Large intestine (tissue), 3 donors: ENCODE data around the gene KIRREL3. TPM values are rescaled to one million over a fixed set of nuclear protein-coding genes. Genes with fewer than 3 reads are reported as not detected.
"Not testable (repeated sequence)": the region's sequence is repeated elsewhere in the genome, so short reads cannot be mapped to it uniquely, and the experiment has no call there.

Source experiments
- DNase-seq, 2 donors: peaks; one replicate each; pipeline versions ENCODE4 v3.0.0 to v3.0.0-alpha.2; 2013
- H3K27ac ChIP-seq: one replicate; pipeline ENCODE4 v1.5.1; 2013; ENCODE audit warnings: low read length
- H3K27me3 ChIP-seq: 2 replicates; pipeline ENCODE4 v1.6.1; 2013; ENCODE audit warnings: low read length; ENCODE audit not compliant: control insufficient read depth, insufficient read depth
- H3K36me3 ChIP-seq: 2 replicates; pipeline ENCODE4 v1.6.1; 2013; ENCODE audit warnings: low read length; ENCODE audit not compliant: control insufficient read depth, insufficient read depth
- H3K4me1 ChIP-seq: one replicate; pipeline ENCODE4 v1.6.1; 2013; ENCODE audit warnings: low read length; ENCODE audit not compliant: control insufficient read depth, insufficient read depth
- H3K4me3 ChIP-seq: one replicate; pipeline ENCODE4 v1.5.1; 2013; ENCODE audit warnings: low read length
- H3K9me3 ChIP-seq: one replicate; pipeline ENCODE4 v1.6.1; 2013; ENCODE audit warnings: mild to moderate bottlenecking, low read depth, low read length, moderate library complexity; ENCODE audit not compliant: control insufficient read depth
- WGBS: methylation state at CpG from one replicate; pipeline ENCODE4 v1.1.5; 2013; ENCODE audit warnings: low lambda C conversion rate; ENCODE audit not compliant: insufficient coverage; 5-methylcytosine and 5-hydroxymethylcytosine counted together
- polyA plus RNA-seq: library from polyadenylated mRNA; unstranded; fragments of 120-200 nt; gene quantifications from one replicate; pipeline ENCODE4 v1.2.1, GENCODE V29; 2013

Gene KIRREL3
- polyA plus RNA-seq, 1 donor = 0.96 TPM

DNA sequence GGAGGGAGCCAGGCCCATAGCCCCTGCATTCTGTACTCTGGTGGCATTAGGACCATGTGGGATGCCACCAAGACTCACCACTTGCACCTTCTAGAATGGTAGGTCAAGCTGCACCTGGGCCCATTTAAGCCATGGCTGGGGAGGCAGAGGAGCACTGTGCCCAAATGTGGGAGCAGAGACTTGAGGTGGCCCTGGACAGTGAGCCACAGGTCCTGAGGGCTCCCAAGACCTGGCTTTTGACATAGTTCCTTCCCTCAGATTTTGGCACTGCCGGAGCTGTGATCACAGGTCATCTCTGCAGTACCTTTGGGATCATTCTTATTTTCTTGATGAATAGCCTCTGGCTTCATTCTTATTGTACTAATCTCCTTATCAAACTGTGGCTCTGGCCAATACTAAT, 601.8 kb downstream of the KIRREL3 start:
- Histone ChIP-seq H3K9me3 (peaks cover 4% of the 10 kb centered on the region), H3K27me3 (no peaks in the 10 kb centered on the region), H3K27ac (no peak overlapping the region), H3K4me3 (no peak overlapping the region), H3K4me1 (no peaks in the 10 kb centered on the region), H3K36me3 (no peaks in the 10 kb centered on the region)
- no CpG with 5 or more reads among the region's 1 CpG for WGBS
- DNase-seq = no peak

DNA sequence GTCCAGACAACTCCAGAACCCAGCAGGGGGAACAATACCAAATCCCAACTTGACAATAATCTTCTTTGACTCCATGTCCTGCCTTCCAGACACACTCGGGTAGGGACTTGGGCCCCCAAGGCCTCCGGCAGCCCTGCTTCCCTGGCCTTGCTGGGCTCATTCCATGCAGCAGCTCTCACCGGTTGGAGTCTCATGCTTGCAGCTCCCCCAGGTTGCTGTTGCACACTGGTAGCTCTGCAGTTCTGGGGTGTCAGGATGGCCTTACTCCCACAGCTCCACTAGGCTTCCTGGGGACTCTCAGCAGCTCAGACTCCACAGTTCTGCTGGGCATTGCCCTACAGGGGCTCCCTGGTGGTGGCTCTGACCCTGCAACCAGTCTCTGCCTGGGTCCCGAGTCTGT, 602.3 kb downstream of the KIRREL3 start:
- Histone ChIP-seq H3K27ac (no peak overlapping the region), H3K27me3 (no peaks in the 10 kb centered on the region), H3K36me3 (no peaks in the 10 kb centered on the region), H3K9me3 (peaks cover 4% of the 10 kb centered on the region), H3K4me1 (no peaks in the 10 kb centered on the region), H3K4me3 (no peak overlapping the region)
- DNase-seq = no peak
- WGBS = no CpG with 5 or more reads among the region's 4 CpGs

DNA sequence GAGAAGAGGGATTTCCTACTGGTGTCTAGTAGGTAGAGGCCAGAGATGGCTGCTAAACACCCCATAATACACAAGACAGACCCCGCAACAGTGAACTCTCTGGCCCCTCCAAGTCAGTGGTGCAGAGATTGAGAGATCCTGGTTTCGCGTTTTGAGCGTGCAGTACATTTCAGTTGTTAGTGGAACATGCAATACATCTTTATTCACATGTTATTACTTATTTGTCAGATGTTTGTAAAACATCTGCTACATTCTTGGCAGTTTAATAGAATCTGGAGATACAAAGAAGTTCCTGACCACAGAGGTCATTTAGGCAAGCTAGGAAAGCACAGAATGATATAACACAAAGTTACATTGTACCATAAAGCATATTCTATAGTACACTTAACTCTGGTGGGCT, 603.6 kb downstream of the KIRREL3 start:
- no peak for DNase-seq
- Histone ChIP-seq H3K27me3 (no peaks in the 10 kb centered on the region), H3K27ac (no peak overlapping the region), H3K4me1 (no peaks in the 10 kb centered on the region), H3K4me3 (no peak overlapping the region), H3K36me3 (no peaks in the 10 kb centered on the region), H3K9me3 (peaks cover 4% of the 10 kb centered on the region)
- no CpG with 5 or more reads among the region's 4 CpGs for WGBS

DNA sequence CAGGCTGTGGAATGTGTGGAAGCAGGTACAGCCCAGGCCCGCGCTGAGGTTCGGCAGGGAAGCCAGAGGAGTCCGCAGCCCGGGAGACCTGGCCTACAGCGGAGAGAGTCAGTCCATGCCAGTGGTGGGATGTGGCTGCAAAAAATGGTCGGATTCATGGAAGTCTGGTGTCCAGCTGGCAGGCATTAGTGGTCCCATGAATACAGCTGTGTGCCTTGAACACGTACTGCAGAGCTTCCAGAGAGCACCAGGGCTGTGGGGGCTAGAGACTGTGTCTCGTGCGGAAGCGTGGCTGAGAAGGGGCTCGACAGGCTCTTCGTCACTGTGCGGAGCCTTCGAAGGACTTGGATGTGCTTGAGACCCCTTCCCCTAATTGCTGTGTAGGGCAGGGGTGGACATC, 604.3 kb downstream of the KIRREL3 start:
- H3K27me3 ChIP-seq, H3K9me3 ChIP-seq, H3K4me1 ChIP-seq, H3K4me3 ChIP-seq, H3K27ac ChIP-seq, DNase-seq, H3K36me3 ChIP-seq: not testable (repeated sequence)
- no CpG with 5 or more reads among the region's 15 CpGs for WGBS

DNA sequence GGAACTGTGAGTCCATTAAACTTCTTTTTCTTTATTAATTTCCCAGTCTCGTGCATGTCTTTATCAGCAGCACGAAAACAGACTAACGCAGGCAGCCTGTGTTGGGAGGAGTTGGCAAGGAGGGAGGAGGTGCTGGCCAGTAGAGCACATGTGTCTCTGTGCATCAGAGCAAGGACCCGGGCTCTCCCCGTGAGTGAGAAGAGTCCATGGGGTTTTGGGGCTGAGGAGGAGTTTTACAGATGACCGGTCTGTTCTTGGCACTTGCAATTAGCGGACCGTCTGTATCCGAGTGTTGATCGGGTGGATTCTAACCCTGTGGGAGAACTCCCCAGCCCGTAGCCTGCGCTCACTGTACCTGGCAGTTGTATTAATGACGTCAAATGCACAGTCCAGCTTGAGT, 604.8 kb downstream of the KIRREL3 start:
- not testable (repeated sequence) for H3K9me3 ChIP-seq, H3K36me3 ChIP-seq, DNase-seq, H3K4me3 ChIP-seq, H3K27ac ChIP-seq, H3K4me1 ChIP-seq, H3K27me3 ChIP-seq
- WGBS = no CpG with 5 or more reads among the region's 13 CpGs

DNA sequence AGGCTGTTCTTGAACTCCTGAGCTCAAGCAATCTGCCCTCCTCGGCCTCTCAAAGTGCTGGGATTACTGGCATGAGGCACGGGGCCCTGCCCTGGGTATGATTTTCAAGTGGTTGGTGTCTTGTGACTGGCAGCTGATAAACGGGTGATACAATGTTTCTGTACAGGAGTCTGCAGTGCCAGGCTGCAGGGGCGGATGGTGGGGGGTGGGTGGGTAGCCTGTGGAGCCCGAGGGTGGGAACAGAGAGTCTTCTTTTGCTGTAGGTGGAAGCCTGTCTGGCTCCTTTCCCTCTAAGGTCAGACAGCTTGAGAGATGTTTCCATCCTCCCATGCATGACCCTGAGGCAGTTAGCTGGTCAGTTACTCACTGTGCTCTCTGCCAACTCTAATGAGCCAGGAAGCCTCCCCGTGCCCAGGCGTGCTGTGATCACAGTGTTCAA, 605.9 kb downstream of the KIRREL3 start:
- not testable (repeated sequence) for H3K9me3 ChIP-seq, H3K4me1 ChIP-seq, H3K27ac ChIP-seq, H3K27me3 ChIP-seq, H3K4me3 ChIP-seq, DNase-seq, H3K36me3 ChIP-seq
- no CpG with 5 or more reads among the region's 7 CpGs for WGBS

DNA sequence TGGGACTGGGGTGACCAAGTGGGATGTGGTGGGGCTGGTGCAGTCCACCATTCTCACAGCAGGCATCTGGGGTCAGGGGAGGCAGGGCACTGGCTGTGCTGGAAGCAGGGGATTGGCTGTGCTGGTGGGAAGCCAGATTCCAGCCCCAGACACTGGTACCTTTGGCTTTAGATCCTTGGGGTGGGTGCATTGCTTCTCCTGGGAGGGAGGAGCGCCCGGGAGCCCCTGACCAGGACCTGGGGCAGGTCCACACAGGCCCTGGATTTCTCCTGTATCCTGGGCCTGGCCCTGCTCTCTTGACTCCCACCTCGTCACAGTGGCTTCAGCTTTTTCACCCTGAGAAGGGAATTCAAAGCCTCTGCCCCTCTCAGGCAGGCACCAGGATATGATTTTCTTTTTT, 606.5 kb downstream of the KIRREL3 start:
- Histone ChIP-seq H3K27ac (no peak overlapping the region), H3K4me3 (no peak overlapping the region)
- no peak for DNase-seq

DNA sequence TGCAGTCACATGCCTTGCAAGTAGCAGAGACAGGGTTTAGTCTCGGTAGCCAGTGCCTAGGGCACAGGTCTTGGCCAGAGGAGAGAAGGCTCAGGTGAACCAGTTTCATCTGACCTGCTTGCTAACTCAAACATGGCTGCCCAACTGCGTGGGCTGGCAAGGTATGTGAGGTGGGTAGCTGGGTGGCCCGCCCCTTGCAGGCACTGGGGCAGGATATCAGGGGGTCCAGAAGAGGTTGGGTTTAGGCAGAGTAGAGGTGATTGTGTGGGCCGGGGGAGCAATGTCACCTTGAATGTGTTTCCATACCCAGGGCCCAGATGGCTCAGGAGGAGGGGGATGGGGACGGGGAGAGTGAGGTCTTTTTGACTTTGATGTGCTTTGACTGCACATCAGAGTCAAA, 607.4 kb downstream of the KIRREL3 start:
- Histone ChIP-seq H3K9me3 (no peaks in the 10 kb centered on the region), H3K4me1 (no peaks in the 10 kb centered on the region), H3K4me3 (no peak overlapping the region), H3K36me3 (no peaks in the 10 kb centered on the region), H3K27ac (no peak overlapping the region), H3K27me3 (no peaks in the 10 kb centered on the region)
- WGBS = no CpG with 5 or more reads among the region's 5 CpGs
- no peak for DNase-seq

More for the DNA sequence above, 606.5 kb downstream of the KIRREL3 start:
- Histone ChIP-seq H3K9me3 (no peaks in the 10 kb centered on the region), H3K4me1 (no peaks in the 10 kb centered on the region), H3K27me3 (no peaks in the 10 kb centered on the region), H3K36me3 (no peaks in the 10 kb centered on the region)
- no CpG with 5 or more reads among the region's 3 CpGs for WGBS

DNA sequence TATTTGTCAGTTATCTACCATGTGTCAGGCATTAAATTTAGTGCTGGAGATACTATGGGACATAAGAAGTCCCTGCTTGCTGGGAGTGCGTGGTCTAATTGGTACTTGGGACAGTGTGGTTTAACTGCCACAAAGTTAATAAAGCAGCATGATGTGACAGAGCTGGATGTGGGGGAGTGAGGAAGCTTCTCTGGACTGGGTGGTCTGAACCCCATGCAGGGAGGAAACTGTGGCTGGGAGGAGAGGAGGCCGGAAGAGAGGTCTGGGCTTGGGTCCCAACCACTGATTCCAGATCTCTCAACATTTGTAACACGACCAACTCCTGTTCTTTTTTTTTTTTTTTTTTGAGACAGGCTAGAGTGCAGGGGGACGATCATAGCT, 607.9 kb downstream of the KIRREL3 start:
- WGBS = no CpG with 5 or more reads among the region's 4 CpGs
- Histone ChIP-seq H3K4me3 (no peak overlapping the region), H3K27ac (no peak overlapping the region)

DNA sequence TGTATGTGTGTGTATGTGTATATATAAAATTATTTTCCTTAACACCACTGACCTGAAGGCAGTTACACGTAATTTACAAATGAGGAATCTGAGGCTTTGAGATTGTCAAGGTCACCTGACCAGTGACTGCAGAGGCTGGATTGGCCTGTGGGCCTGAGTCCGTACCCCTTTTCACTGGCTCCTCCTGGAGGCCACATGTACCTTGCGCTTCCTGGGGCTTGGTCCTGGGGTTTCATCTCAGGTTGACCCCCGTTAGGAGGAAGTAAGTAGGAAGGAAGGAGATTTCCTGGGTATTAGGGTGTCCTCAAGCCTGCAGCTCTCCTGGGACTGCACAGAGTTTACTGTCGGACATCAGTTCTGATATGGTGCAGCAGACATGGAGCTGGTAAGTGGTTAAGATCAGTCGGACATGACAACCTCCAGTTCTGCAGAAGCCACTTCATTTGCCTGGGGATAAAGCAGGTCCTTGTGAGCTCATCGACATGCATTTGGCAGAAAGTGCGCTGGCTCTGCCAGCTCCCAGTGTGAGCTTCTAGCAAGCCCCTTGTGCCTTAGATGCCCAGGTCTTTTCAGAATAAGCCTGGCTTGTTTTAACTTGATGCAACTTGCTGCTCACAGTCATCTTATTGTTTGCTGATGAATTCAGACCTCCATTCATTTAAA, 608.5 kb downstream of the KIRREL3 start:
- H3K27ac ChIP-seq = no peak overlapping the region

More for the DNA sequence above, 607.9 kb downstream of the KIRREL3 start:
- no peaks in the 10 kb centered on the region for H3K27me3 ChIP-seq
- DNase-seq = no peak
- H3K36me3 ChIP-seq = no peaks in the 10 kb centered on the region
- no peaks in the 10 kb centered on the region for H3K9me3 ChIP-seq
- no peaks in the 10 kb centered on the region for H3K4me1 ChIP-seq

DNA sequence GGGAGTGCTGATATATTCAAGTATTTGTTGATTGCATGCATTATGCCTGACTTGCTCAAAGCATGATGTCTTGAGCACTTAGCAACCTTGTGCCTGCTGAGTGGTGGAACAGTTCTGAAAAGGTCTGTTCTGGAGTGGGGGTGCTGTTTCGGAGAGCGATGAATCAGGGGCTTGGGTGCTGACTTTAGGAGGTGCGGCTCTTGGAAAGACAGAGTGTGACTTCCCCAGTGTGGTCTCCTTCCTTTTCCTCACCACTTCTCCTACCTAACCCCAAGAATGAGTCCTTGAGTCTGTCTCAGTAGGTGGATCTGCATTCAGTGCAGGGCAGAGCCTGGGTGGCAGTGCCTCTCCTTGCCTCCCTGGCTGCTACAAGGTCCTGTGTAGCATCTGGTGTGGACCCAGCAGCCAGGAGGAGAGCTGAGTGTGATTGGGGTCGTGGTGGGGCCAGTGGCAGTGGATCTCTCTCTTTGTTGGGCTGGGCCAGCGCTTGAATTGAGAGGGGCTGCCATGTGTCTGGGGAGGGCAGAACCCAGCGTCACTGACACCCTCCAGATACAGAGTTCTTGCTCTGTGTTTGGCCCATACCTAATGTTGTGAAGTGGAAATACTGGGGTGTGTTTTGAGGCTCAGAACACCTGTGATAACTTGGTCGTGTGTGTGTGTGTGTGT, 609.1 kb downstream of the KIRREL3 start:
- H3K27me3 ChIP-seq = no peaks in the 10 kb centered on the region
- no CpG with 5 or more reads among the region's 7 CpGs for WGBS
- H3K4me1 ChIP-seq = no peaks in the 10 kb centered on the region
- no peak overlapping the region for H3K27ac ChIP-seq
- no peaks in the 10 kb centered on the region for H3K36me3 ChIP-seq
- no peak overlapping the region for H3K4me3 ChIP-seq
- DNase-seq = no peak
- H3K9me3 ChIP-seq = no peaks in the 10 kb centered on the region

More for the DNA sequence above, 608.5 kb downstream of the KIRREL3 start:
- DNase-seq = peak in 1 of 2 donors; percentile 20
- Histone ChIP-seq H3K36me3 (no peaks in the 10 kb centered on the region), H3K4me1 (no peaks in the 10 kb centered on the region), H3K9me3 (no peaks in the 10 kb centered on the region), H3K27me3 (no peaks in the 10 kb centered on the region), H3K4me3 (no peak overlapping the region)
- no CpG with 5 or more reads among the region's 8 CpGs for WGBS
